ENCODE measurements around the gene MFAP4.

- no peak for TF ChIP-seq CTCF (IDR thresholded peaks at IDR 0.05 in 8 of 11, conservative IDR thresholded peaks at IDR 0.05 in 3 of 11)
- TF ChIP-seq POLR2AphosphoS5 (IDR thresholded peaks at IDR 0.05) = no peak
- TF ChIP-seq POLR2A (IDR thresholded peaks at IDR 0.05) = no peak
Measured at GRCh38 chr17:19413761-19414160, 26.8 kb upstream of the MFAP4 start.

All from spleen (tissue), 7 donors.